ENCODE results near the gene ACOT12. TPM values are rescaled to one million over a fixed set of nuclear protein-coding genes. Genes with fewer than 3 reads are reported as not detected.

Gene ACOT12
- total RNA-seq, 1 donor from 2014 or later: not detected

- no peak for DNase-seq
- H3K4me1 Mint-ChIP-seq (ENCODE audit: low read depth, unreplicated experiment): no peaks in the 10 kb centered on the region
- no peaks in the 10 kb centered on the region for H3K9me3 Mint-ChIP-seq (ENCODE audit: unreplicated experiment)
- TF ChIP-seq CTCF (IDR thresholded peaks at IDR 0.05; ENCODE audit: partially characterized antibody, unreplicated experiment): no peak
- peak overlapping the region; percentile 76 for H3K4me3 Mint-ChIP-seq (ENCODE audit: unreplicated experiment)
- H3K36me3 Mint-ChIP-seq (ENCODE audit: unreplicated experiment): no peaks in the 10 kb centered on the region
- no peak overlapping the region for H3K27ac Mint-ChIP-seq (ENCODE audit: unreplicated experiment)
- peaks cover 1% of the 10 kb centered on the region for H3K27me3 Mint-ChIP-seq (ENCODE audit: unreplicated experiment)
Observed at GRCh38 chr5:81393430-81393782, 528 bp downstream of the ACOT12 start.

DNA sequence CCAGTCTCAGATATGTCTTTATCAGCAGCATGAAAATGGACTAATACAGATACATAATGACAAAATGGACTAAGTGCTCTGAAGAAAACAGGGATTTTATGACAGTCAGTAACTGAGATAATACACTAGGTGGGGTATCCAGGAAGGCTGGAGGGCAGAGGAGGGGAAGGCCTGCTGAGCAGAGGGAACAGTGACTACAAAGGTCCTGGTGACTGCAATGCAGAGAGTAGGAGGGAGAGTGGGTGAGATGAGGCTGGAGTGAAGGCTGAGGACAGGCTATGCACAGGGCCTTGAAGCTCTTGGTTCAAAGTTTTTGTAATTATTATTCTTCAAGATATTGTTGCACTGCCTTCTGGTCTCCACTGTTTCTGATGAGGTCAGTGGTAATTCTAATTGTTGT lies 4.9 kb downstream of the ACOT12 start:
- no peak for TF ChIP-seq CTCF (IDR thresholded peaks at IDR 0.05; ENCODE audit: partially characterized antibody, unreplicated experiment)
- H3K4me1 Mint-ChIP-seq (ENCODE audit: low read depth, unreplicated experiment): no peaks in the 10 kb centered on the region
- no peaks in the 10 kb centered on the region for H3K36me3 Mint-ChIP-seq (ENCODE audit: unreplicated experiment)
- DNase-seq: no peak
- no peak overlapping the region for H3K4me3 Mint-ChIP-seq (ENCODE audit: unreplicated experiment)
- H3K9me3 Mint-ChIP-seq (ENCODE audit: unreplicated experiment): no peaks in the 10 kb centered on the region
- H3K27ac Mint-ChIP-seq (ENCODE audit: unreplicated experiment): no peak overlapping the region
- no peaks in the 10 kb centered on the region for H3K27me3 Mint-ChIP-seq (ENCODE audit: unreplicated experiment)

DNA sequence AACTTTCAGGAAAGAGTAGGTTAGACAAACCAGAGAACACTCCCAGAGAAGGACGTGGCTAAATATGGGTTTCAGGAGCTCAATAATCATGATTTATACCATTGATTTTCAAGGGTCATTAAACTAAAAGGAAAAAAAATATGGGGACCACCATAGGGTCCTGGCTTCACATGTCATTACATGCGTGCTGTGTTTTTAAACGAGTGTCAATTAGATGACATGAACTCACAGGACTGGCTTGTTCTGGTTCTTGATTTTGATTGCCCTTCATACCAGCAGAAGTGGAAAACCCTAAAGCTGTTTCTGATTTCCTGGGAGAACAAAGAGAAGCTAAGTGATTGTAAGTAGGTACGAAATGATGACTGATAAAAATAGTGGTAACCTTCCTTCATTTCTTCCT lies 5.8 kb downstream of the ACOT12 start:
- no peak overlapping the region for H3K4me3 Mint-ChIP-seq (ENCODE audit: unreplicated experiment)
- H3K9me3 Mint-ChIP-seq (ENCODE audit: unreplicated experiment): no peaks in the 10 kb centered on the region
- no peak for TF ChIP-seq CTCF (IDR thresholded peaks at IDR 0.05; ENCODE audit: partially characterized antibody, unreplicated experiment)

GRCh38 chr5:81383867-81384266 lies 10.1 kb downstream of the ACOT12 start:
- Mint-ChIP-seq H3K36me3 (ENCODE audit: unreplicated experiment) (no peaks in the 10 kb centered on the region), H3K4me1 (ENCODE audit: low read depth, unreplicated experiment) (no peaks in the 10 kb centered on the region), H3K9me3 (ENCODE audit: unreplicated experiment) (no peaks in the 10 kb centered on the region), H3K27me3 (ENCODE audit: unreplicated experiment) (no peaks in the 10 kb centered on the region), H3K4me3 (ENCODE audit: unreplicated experiment) (no peak overlapping the region), H3K27ac (ENCODE audit: unreplicated experiment) (no peak overlapping the region)
- no peak for TF ChIP-seq CTCF (IDR thresholded peaks at IDR 0.05; ENCODE audit: partially characterized antibody, unreplicated experiment)
- DNase-seq: no peak

More for the DNA sequence above, 5.8 kb downstream of the ACOT12 start:
- Mint-ChIP-seq H3K4me1 (ENCODE audit: low read depth, unreplicated experiment) (no peaks in the 10 kb centered on the region), H3K27ac (ENCODE audit: unreplicated experiment) (no peak overlapping the region), H3K27me3 (ENCODE audit: unreplicated experiment) (no peaks in the 10 kb centered on the region), H3K36me3 (ENCODE audit: unreplicated experiment) (no peaks in the 10 kb centered on the region)
- no peak for DNase-seq

DNA sequence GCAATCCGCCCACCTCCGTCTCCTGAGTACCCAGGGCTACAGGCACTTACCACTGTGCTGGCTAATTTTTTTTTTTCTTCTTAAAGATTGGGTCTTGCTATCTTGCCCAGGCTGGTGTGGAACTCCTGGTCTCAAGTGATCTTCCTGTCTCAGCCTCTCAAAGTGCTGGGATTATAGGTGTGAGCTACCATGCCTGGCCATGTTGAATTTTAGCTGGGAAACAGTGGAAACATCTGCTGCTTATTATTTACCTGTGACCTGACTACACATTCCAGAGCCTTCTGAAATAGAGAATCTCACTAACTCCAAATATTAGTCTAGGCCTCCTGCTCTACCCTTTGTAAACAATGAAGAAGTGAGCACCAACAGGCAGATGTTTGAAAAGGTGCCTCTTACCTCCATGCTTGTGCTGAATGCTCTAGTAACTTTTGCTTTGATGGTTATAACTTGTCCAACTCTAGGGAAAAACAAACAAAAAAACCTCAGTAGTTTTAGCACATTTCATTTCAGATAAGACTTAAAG lies 22.5 kb downstream of the ACOT12 start:
- Mint-ChIP-seq H3K4me1 (ENCODE audit: low read depth, unreplicated experiment) (no peaks in the 10 kb centered on the region), H3K27me3 (ENCODE audit: unreplicated experiment) (peaks cover 1% of the 10 kb centered on the region), H3K9me3 (ENCODE audit: unreplicated experiment) (no peaks in the 10 kb centered on the region), H3K4me3 (ENCODE audit: unreplicated experiment) (no peak overlapping the region), H3K36me3 (ENCODE audit: unreplicated experiment) (no peaks in the 10 kb centered on the region), H3K27ac (ENCODE audit: unreplicated experiment) (no peak overlapping the region)
- no peak for DNase-seq
- no peak for TF ChIP-seq CTCF (IDR thresholded peaks at IDR 0.05; ENCODE audit: partially characterized antibody, unreplicated experiment)
